ENCODE measurements around the gene JAG1. TPM values are rescaled to one million over a fixed set of nuclear protein-coding genes. Genes with fewer than 3 reads are reported as not detected.
A peak's percentile ranks its signal among the peaks of the same experiment; 100 is the strongest.

The JAG1 gene
- total RNA-seq, 6 donors from 2014 or later: 37.7 to 57.4 (median 47.0) TPM

DNA sequence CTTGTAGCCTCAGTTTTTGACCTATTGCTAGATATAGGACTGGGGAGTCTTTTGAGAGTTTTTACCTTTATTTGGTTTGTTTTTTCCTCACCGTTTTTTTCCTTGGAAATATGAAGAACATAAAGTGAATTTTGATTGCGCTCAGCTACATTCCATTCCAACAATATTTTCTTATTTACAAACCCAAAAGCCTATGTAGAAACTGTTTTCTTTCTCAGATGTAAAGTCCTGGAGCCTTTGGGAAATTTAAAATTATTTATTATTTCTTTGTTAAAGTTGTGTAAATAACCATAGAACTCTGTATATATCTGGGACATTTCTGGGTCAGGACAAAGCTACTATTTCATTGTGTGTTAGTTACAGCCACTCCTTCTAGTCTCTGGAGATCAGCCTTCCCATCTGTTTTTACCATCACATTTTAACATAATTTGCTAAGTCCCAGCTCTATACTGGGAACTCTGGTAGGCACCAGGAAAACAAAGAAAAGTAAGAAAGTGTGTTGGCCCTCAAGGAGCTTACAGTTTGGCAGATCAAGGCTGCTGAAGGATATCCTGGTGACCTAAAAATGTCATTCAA, 68.8 kb downstream of the JAG1 start:
- TF ChIP-seq POLR2A (IDR thresholded peaks at IDR 0.05) (no peak), POLR2AphosphoS5 (IDR thresholded peaks at IDR 0.05) (no peak), EP300 (IDR thresholded peaks at IDR 0.05) (no peak)
- TF ChIP-seq, protein P1, sequence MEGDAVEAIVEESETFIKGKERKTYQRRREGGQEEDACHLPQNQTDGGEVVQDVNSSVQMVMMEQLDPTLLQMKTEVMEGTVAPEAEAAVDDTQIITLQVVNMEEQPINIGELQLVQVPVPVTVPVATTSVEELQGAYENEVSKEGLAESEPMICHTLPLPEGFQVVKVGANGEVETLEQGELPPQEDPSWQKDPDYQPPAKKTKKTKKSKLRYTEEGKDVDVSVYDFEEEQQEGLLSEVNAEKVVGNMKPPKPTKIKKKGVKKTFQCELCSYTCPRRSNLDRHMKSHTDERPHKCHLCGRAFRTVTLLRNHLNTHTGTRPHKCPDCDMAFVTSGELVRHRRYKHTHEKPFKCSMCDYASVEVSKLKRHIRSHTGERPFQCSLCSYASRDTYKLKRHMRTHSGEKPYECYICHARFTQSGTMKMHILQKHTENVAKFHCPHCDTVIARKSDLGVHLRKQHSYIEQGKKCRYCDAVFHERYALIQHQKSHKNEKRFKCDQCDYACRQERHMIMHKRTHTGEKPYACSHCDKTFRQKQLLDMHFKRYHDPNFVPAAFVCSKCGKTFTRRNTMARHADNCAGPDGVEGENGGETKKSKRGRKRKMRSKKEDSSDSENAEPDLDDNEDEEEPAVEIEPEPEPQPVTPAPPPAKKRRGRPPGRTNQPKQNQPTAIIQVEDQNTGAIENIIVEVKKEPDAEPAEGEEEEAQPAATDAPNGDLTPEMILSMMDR (IDR thresholded peaks at IDR 0.05): no peak
- 72 to 89% methylated on average over 2 of the region's 2 CpGs for WGBS, 2 donors
- Histone ChIP-seq H3K36me3 (peaks cover 0 to 8% (median 0%) of the 10 kb centered on the region in 4 donors), H3K4me1 (peaks cover 6 to 16% (median 12%) of the 10 kb centered on the region in 4 donors), H3K9me3 (no peaks in the 10 kb centered on the region), H3K27ac (peak overlapping the region in 3 of 4 donors; percentile 9 to 65 (median 30)), H3K27me3 (no peaks in the 10 kb centered on the region), H3K4me3 (no peak overlapping the region)
- ATAC-seq (ENCODE audit: low FRiP score in 2 of 2) (no peak), DNase-seq (no peak)

DNA sequence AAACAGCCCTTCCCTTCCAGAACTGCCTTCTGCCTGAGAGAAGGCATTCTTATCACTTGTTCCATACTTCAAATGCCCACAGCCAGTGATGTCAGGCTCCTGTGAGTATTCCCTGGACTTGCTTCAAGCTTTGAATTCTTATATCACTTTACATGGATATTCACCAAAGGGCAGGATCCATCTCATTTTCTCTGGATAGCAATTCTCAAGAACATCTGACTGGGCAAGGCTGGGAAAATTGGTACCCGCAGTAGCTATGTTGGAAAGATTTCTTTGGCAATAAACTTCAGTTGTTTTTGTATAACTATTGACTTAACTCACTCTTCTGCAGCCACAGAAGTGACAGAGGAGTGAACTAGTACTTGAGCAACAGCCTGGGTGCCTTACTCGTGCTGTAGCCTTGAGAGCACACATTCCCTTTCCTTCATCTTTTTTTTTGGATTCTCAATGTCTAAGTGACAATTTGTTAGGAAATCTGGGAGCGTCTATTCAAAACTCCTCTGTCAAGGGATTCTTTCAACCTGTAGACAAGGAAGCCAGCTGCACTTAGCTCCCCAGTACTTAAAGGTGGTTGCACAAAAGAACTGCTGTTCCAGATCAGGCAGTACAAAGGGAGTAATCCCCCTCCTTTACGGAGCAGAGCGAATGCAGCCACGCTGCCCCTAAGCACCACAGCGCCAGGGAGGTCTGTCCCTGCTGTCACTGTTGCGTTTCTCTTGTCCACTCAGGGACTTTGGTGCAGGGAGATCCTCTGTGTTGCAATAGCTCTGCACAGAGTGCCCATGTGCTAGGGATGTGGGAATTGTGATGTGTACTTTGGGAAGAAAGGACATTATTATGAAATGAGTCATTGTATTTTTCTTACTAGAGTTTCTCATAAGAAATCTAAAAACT, 69.6 kb downstream of the JAG1 start:
- 65 to 85% methylated on average over 8 of the region's 8 CpGs for WGBS, 2 donors
- peak; percentile 36 to 74 for DNase-seq
- no peak for TF ChIP-seq POLR2A (IDR thresholded peaks at IDR 0.05)
- TF ChIP-seq, protein P1 (IDR thresholded peaks at IDR 0.05): no peak
- peak in 1 of 4 donors; percentile 77 for TF ChIP-seq EP300 (IDR thresholded peaks at IDR 0.05)
- peak; percentile 55 to 77 for TF ChIP-seq POLR2AphosphoS5 (IDR thresholded peaks at IDR 0.05)
- H3K9me3 ChIP-seq: no peaks in the 10 kb centered on the region
- no peaks in the 10 kb centered on the region for H3K27me3 ChIP-seq
- H3K4me1 ChIP-seq: peaks cover 6 to 16% (median 11%) of the 10 kb centered on the region in 4 donors
- H3K27ac ChIP-seq: peak overlapping the region in 3 of 4 donors; percentile 57 to 65 (median 60)
- peaks cover 0 to 4% (median 0%) of the 10 kb centered on the region in 4 donors for H3K36me3 ChIP-seq
- no peak overlapping the region for H3K4me3 ChIP-seq
- peak; percentile 83 to 86 for ATAC-seq (ENCODE audit: low FRiP score in 2 of 2)

DNA sequence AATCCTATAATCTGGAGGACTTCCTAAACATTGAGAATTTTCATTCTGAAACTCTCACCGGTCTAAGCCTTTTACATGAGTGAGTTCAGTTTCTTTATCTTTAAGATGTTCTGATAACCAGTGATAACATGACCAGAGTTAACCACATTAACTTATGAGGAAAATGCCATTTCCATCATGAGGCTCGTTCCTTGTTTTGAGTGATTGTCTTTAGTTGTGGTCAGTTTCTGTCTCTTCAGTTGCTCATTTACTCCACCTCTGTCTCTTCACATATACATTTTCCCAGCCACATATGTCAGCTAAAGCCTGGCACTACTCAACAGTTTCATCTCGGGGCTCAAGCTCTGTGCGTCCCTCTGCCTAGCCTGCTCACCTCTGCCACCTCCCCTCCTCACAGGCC, 70.4 kb downstream of the JAG1 start:
- peak overlapping the region in 3 of 4 donors; percentile 57 to 65 (median 60) for H3K27ac ChIP-seq

DNA sequence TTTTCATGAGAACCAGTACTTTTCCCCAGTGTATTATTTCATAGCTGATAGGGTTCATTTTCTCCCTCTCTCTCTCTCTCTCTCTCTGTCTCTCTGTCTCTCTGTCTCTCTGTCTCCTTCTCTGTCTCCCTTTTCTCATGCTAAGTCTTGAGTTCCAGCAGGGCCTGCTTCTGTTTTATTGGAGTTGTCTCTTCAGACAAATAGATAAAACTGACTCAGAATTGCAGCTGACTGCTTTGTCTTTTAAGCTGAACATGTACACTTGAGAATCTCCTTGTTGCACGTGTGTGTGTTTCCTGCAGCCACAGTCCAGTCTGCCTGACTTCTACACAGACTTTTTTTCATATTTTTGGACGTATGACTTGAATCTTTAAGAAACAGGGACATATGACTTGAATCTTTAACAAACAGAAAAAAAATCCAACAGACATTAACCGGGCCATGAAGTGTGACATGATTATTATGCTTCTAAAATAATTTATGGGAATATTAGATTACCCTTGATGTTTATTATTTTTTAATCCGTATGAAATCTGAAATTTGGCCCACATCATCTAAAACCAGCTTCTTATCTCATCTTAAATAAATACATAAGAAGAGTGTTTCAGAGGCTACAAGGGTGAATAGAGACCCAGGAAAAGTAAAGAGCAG, 71.5 kb downstream of the JAG1 start:
- no peak for ATAC-seq (ENCODE audit: low FRiP score in 2 of 2)
- H3K27me3 ChIP-seq: no peaks in the 10 kb centered on the region
- H3K27ac ChIP-seq: no peak overlapping the region
- DNase-seq: no peak
- H3K4me1 ChIP-seq: peaks cover 6 to 16% (median 11%) of the 10 kb centered on the region in 4 donors
- TF ChIP-seq EP300 (IDR thresholded peaks at IDR 0.05) (no peak), POLR2AphosphoS5 (IDR thresholded peaks at IDR 0.05) (no peak), POLR2A (IDR thresholded peaks at IDR 0.05) (no peak)
- TF ChIP-seq, protein P1 (IDR thresholded peaks at IDR 0.05): no peak
- H3K9me3 ChIP-seq: no peaks in the 10 kb centered on the region
- H3K36me3 ChIP-seq: peaks cover 0 to 4% (median 0%) of the 10 kb centered on the region in 4 donors
- WGBS, 2 donors: 69 to 78% methylated on average over 4 of the region's 4 CpGs
- no peak overlapping the region for H3K4me3 ChIP-seq

More for the DNA sequence above, 70.4 kb downstream of the JAG1 start:
- 84 to 86% methylated on average over 4 of the region's 4 CpGs for WGBS, 2 donors
- Histone ChIP-seq H3K27me3 (no peaks in the 10 kb centered on the region), H3K36me3 (peaks cover 0 to 4% (median 0%) of the 10 kb centered on the region in 4 donors), H3K9me3 (no peaks in the 10 kb centered on the region), H3K4me1 (peaks cover 6 to 16% (median 11%) of the 10 kb centered on the region in 4 donors), H3K4me3 (no peak overlapping the region)
- DNase-seq (no peak), ATAC-seq (ENCODE audit: low FRiP score in 2 of 2) (no peak)
- TF ChIP-seq EP300 (IDR thresholded peaks at IDR 0.05): no peak
- TF ChIP-seq POLR2AphosphoS5 (IDR thresholded peaks at IDR 0.05): no peak
- TF ChIP-seq, protein P1 (IDR thresholded peaks at IDR 0.05): no peak
- TF ChIP-seq POLR2A (IDR thresholded peaks at IDR 0.05): no peak

Data from upper lobe of left lung (tissue), 6 donors.